NCI-H1436 (cell line): ENCODE data around the gene PMS1.
"Not testable (repeated sequence)": the region's sequence is repeated elsewhere in the genome, so short reads cannot be mapped to it uniquely, and the experiment has no call there.

ENCODE experiments used
- DNase-seq: peaks from one replicate; lab custom pipeline; 2025; lab: John Stamatoyannopoulos, UW

PMS1 gene

DNA sequence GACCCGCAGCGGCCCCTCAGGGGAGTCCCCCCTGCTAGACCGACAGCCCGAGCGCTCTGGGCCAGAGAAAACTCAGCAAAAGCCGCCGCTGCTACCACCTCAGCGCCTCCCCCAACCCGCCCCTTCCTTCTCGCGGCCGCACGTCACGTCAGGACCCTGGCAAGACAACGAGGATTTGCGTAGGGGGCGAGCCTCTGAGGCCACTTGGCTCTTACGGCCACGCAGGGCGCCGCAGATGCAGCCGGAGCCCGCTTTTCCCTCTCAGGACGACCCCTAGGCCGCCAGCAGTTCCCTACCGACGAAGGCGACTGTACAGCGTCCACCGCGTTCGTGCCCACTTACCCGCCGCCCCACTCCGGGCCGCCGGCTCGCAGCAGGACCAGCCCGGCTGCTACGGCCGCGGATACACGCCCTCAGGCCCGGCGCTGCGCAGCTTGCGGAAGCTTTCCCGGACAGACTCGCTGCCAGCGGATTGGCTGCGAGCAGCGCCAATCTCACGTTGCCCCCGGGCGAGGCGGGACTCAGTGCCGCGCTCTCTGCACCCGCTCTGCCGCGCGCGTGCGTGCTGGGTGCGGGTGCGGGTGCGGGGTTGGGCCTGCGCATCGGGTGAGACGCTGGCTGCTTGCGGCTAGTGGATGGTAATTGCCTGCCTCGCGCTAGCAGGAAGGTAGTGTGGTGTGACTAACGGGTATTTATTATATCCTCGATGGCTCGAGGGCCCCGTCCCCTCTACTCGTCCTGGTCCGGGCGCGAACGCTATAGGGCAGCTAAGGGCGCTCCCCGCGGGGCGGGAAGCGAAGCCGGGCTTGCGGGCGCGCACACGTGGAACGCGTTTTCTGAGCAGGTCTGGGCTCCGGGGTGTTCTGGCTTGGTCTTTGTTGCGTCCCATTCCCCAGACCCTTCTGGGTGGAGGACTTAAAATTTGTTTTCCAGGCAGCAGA lies at the start of gene PMS1, which contains the start of gene ORMDL1:
Gene PMS1, plus strand, starts transcription at position 524 of the 941 bp plus-strand sequence. CDS start 7,360 bp downstream, outside the sequence.
Gene ORMDL1, minus strand, starts transcription at position 413 of the 941 bp plus-strand sequence. CDS start 1,744 bp downstream, outside the sequence.
- DNase-seq = peak; percentile 93

- peak; percentile 4 for DNase-seq
Measured at GRCh38 chr2:189751080-189751658, 33.1 kb upstream of the PMS1 start.

- DNase-seq = no peak
Measured at GRCh38 chr2:189756311-189756952, 27.8 kb upstream of the PMS1 start.

DNA sequence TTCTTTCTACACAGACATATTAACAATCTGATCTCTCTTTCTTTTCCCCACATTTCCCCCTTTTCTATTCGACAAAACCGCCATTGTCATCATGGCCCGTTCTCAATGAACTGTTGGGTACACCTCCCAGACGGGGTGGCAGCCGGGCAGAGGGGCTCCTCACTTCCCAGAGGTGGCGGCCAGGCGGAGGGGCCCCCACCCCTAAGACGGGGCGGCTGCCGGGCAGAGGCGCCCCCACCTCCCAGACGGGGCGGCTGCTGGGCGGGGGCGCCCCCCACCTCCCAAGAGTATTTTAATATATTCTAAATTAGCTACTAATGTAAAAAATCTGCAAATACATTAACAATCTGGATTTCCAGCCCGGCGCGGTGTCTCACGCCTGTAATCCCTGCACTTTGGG lies 24.1 kb upstream of the PMS1 start:
- not testable (repeated sequence) for DNase-seq

DNA sequence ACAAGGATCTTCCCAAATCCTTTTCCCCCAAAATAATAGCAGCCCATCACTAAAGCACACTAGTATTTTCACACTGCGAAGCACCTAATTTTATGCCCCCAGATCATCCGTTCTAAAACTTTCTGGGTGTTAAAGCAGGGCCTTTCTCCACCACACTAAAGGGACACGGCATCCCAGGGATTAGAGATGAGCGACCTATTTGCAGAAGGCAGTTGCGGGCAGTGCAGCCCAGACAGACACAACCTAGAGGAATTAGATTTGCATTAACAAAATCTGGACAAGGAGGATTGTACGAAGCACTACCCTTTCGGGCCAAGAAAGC lies 22.1 kb upstream of the PMS1 start:
- no peak for DNase-seq

DNA sequence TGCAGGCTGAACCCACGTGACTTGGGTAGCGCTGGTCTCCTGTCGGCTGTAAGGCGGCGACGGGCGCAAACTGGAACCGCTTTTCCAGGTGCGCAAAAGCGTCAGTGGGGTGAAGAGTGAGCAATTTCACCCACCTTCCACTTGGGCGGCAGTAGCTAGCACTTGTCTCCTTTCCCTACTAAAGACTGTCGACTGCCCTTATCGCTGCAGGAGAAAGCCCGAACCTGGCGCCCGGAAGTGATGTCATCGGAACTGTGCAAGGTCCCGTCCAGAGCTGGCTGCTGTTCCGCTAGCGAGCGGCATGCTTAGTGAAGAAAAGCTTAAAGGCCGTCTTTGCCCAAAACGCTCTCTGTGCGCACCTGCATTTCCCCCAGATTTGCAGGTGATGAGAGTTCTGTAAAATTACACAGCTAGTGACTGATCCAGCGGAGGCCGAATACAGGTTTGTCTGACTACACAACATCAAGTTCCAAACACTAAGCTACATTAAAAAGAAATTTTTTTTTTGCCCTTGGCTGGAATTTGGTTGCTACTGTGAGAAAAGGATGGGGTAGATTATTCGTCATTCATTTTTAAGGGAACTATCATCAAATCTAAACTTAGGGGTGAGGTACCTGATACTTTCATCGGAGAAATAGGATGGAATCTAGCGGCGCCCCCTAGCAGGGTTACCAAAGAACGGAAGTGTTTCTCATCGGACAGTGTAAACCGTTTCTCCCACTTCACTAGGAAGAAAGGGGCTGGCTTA lies 21.5 kb upstream of the PMS1 start, which contains the start of gene OSGEPL1:
Gene OSGEPL1, minus strand, starts transcription at position 242 of the 748 bp plus-strand sequence. CDS start 1,152 bp downstream, outside the sequence.
- DNase-seq = peak; percentile 88

DNA sequence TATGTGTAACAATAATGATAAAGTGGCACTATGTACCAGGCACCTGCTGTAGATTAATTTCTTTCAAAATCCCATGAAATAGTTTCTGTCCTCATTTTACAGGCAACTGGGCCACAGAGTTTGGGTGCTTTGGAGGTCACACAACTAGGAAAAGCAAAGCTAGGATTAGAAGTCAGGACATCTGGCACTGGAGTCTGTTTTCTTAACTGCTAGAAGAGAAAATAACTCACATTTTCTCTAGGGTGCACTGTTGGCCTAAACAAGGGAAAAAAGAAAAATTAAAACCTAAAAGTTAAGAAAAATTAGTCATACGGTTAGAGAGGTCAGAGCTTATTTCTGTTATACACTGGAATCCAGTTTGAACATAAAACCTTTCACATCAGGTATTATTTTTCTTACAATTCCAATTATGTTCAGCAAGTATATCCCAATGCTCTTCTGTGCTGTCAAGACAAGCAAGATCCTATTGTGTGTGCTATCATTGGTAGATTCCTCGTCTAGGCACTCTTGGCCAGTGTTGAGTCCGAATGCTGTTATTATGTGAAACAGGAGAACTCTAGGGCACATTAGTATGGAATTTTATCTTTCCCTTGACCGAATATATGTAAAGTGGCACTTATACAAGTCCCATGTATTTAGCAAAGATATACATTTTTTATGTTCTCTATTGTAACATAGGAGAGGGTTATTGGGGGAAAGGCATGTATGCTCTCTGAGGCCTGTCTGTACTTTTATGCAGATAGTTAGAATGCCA lies 20.2 kb upstream of the PMS1 start:
- no peak for DNase-seq

DNA sequence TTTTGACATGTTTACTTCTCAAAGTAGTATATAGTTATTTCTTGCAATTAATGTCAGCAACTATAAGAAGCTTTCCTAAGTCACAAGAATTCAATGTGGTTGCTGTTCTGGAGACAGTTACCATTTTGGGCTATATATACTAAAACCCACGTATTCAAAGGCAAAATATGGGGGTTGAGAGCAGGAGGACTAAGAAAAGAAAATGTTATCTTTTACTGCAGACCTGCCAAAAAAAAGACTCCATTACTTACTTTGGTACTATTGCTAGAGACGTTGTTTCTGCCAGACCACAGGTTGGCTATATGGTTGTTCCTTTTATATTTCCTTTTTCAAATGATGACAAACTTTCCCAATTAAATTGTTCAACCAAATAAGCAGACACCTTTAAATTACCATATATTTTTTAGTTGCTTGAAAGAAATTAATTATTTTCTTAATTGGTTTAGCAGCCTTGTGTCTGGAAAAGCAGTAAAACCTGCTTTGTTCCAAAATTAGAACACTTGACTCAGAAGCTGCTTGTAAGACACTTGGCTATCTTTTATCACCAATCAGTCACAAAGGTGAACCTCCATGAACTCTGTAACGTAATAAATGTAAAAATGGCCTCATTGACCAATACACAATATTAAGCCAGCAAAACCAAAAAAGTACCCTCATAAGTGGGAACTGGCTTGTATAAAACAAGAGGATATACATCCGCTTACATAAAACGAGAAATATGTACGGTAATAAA lies 13.5 kb upstream of the PMS1 start:
- no peak for DNase-seq

DNA sequence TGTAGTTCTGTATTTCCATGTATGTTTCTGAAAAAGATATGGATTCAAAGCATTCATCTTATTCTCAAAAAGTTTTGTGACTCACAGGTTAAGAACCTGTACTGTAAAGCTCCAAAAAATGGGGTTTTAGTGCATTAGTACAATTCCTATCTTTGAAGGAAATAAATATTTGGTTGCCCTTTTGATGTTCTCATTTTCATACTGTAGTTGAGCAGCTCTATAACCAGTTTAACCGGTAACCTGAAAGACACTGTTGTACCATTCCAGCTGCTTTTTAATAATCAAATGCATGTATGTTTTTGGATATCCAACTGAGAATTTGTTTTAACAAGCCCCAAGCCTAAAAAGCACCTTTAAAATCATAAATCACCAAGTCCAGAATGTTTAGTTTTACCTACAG lies 12.0 kb upstream of the PMS1 start:
- no peak for DNase-seq

DNA sequence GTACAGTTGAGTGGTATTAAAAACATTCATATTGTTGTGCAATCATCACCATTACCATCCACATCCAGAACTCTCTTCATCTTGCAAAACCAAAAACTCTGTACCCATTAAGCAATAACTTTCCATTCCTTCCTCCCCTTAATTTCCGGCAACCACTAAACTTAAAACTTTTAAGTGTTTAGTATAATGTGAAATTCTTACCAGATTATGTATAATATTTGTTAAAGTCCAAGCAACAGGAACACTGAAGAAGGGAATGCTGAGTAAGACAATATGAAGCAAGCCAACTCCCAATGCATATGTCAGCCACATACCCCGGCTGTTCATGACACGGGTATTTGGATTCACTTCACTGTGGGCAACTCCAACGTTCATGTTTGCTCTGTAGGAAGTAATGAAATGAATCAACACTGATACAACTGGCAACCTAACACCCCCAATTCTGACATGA lies 2.0 kb upstream of the PMS1 start:
- DNase-seq = no peak

GRCh38 chr2:189783451-189783926 lies 761 bp upstream of the PMS1 start:
- no peak for DNase-seq

GRCh38 chr2:189791338-189792042 lies 7.2 kb downstream of the PMS1 start:
- no peak for DNase-seq

DNA sequence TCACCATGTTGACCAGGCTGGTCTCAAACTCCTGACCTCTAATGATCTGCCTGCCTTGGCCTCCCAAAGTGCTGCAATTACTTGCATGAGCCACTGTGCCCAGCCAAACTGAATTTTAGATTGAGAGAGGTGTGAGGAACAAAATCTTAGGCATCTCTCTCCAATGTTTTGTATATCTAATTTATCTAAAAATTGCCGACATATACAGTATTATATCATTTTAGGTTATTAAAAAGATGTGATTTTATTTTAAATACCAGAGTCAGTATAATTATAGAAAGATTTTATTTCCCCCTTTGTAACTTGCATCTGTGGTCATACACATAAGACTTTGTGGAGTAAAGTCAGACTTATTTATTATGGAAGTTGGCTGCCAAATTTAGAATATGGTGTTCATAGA lies 10.1 kb downstream of the PMS1 start:
- no peak for DNase-seq

GRCh38 chr2:189797902-189798301 lies 13.7 kb downstream of the PMS1 start:
- no peak for DNase-seq

DNA sequence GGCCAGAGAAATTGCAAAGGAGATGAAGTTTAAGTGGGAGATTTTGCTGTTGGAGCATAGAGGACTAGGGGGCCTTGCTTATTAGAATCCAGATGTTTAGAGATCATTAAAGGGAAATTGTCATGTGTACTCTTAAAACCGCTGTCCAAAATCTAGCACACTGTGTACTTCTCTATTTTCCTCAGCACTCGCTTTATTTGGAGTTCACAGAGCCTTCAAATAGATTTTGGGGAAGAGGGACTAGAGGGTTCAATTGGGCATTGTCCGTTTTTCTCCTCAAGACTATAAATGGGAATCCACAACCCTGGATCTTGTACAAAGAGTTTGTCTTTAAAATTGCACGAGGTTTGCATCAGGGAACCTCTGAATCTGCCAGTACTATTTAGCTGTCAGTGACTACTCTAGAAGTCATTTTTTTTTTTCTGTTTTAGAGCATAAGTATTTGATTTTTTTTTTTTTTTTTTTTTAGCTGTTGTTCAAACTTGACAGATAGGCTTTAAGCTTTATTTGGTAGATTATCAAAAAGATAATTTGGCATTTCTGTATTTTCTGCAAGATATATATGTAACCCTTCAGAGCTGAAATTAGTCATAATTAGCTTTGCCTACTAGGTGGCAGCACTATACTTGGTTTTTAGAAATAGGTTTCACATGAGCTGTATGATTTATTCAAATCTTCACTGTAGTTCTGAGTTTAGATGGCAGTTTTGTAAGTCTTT lies 14.2 kb downstream of the PMS1 start:
- DNase-seq = peak; percentile 12

GRCh38 chr2:189799030-189799331 lies 14.7 kb downstream of the PMS1 start:
- DNase-seq = no peak

DNA sequence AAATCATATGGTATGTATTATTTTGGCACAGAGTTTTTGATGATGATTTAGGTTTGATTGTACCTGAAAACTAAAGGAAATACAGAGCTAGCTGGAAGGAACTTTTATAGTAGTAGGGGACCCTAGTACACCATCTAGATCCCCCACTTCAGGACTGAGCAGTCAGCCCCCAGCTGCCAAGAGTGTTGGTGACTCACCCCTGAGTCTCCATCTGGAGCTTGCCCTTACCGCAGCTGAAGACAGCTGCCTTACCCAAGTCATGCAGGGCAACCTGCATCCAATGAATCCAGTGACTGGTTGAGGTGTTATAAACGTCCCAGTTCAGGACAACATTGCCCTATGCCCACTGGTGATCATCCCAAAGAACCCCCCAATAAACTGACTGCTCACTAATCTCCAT lies 15.3 kb downstream of the PMS1 start:
- DNase-seq = no peak

DNA sequence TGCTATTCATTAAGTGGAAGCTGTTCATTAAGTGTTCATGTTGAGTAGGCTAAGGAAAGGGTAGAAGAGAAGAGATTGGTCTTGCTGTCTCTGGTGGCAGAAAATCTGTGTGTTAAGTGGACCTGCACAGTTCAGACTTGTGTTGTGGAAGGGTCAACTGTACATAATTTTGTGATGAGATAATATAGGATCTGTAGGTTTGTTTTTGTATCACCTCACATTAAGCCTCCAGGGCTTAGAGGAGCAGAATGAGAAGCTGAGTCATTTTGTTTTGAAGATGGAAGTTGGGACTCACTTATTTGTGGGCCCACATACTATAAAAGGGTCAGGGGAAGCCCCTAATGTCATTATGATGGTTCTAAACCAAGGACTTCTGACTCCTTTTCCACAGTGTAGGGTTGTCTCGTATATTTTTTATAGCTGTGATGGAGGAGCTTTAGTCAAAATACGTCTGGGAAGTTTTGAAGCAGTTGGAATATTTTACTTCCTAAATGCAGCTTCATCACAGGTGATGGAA lies 18.2 kb downstream of the PMS1 start:
- no peak for DNase-seq

GRCh38 chr2:189803431-189803830 lies 19.2 kb downstream of the PMS1 start:
- no peak for DNase-seq
